ENCODE results near the gene CPEB2. TPM values are rescaled to one million over a fixed set of nuclear protein-coding genes. Genes with fewer than 3 reads are reported as not detected.

Gene CPEB2
- polyA plus RNA-seq, 1 experiment: 10.4 TPM

DNA sequence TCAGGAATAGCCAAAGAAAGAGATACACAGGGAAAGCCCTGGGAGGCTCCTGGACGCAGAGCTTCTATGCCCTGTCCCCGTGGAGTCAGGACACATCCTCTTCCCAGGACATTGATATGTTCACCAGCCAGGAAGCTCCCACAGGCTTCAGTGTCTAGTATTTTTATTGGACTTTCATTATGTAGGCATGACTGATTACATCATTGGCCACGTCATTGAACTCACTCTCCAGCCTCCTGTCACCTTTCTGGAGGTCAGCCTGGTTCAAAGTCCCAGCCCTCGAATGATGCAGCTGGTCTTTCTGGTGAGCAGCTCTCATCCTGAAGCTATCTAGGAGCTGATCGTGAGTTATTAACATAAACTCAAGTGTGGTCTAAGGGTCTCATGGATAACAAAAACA lies 104.1 kb downstream of the CPEB2 start:
- no peak overlapping the region for H3K4me3 ChIP-seq (ENCODE audit: low read depth, low read length)
- TF ChIP-seq, protein P1, sequence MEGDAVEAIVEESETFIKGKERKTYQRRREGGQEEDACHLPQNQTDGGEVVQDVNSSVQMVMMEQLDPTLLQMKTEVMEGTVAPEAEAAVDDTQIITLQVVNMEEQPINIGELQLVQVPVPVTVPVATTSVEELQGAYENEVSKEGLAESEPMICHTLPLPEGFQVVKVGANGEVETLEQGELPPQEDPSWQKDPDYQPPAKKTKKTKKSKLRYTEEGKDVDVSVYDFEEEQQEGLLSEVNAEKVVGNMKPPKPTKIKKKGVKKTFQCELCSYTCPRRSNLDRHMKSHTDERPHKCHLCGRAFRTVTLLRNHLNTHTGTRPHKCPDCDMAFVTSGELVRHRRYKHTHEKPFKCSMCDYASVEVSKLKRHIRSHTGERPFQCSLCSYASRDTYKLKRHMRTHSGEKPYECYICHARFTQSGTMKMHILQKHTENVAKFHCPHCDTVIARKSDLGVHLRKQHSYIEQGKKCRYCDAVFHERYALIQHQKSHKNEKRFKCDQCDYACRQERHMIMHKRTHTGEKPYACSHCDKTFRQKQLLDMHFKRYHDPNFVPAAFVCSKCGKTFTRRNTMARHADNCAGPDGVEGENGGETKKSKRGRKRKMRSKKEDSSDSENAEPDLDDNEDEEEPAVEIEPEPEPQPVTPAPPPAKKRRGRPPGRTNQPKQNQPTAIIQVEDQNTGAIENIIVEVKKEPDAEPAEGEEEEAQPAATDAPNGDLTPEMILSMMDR (IDR thresholded peaks at IDR 0.05; ENCODE audit: low read depth, low read length): no peak
- ChIA-PET POLR2A (no interaction called here), CTCF (interaction anchor here (1.1 kb wide), 1 partner anchor 57 kb away, joined by 3 read pairs; no protein-coding TSS in a partner anchor)
- DNase-seq (ENCODE audit: low read depth, low spot score): no peak
- H3K9me3 ChIP-seq (ENCODE audit: control insufficient read depth, insufficient read depth, low read length): no peaks in the 10 kb centered on the region
- no peak overlapping the region for H3K27ac ChIP-seq (ENCODE audit: low read depth, low read length)
- H3K27me3 ChIP-seq (ENCODE audit: control insufficient read depth, insufficient read depth, low read length): no peaks in the 10 kb centered on the region

DNA sequence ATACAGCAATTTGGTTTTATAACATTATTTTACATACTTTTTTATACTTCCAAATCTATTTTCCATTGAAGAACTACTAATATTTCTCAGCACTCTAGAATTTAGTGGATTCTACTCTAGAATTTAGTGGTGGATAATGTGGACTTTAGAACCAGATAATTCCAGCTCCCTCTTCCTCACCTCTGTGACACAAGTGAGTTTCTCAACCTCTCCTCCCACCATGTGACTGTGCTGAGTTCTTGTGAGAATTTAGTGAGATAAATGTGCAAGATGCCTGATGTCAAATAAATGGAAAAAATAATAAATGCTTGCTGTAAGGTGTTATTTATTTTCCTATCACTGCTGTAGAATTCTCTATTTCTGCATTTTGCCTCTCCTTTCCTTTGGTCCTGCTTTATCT lies 107.3 kb downstream of the CPEB2 start:
- H3K27ac ChIP-seq (ENCODE audit: low read depth, low read length): no peak overlapping the region
- CTCF ChIA-PET: no interaction called here
- TF ChIP-seq, protein P1 (IDR thresholded peaks at IDR 0.05; ENCODE audit: low read depth, low read length): no peak
- no peak for DNase-seq (ENCODE audit: low read depth, low spot score)
- H3K9me3 ChIP-seq (ENCODE audit: control insufficient read depth, insufficient read depth, low read length): no peaks in the 10 kb centered on the region
- H3K4me3 ChIP-seq (ENCODE audit: low read depth, low read length): no peak overlapping the region
- H3K27me3 ChIP-seq (ENCODE audit: control insufficient read depth, insufficient read depth, low read length): no peaks in the 10 kb centered on the region
- POLR2A ChIA-PET: no interaction called here

DNA sequence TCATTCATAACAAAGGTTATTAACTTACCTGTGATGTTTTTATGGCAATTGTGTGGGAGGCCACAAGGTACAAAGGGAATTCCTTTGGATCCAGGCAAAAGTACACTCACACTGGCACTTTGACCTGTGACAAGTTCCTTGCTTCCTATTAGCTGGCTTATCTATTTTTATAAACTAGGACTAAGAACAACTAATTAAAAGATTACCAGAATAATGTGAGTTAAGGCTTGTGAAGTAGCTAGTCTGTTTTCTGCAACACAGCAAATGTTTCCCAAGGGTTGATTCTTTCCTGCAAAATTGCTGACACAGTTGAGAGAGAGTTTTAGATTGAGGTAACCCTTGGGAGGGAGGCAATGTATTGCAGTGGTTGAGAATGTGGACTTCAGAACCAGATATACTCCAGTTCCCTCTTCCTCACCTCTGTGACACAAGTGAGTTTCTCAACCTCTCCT lies 107.9 kb downstream of the CPEB2 start:
- TF ChIP-seq, protein P1 (IDR thresholded peaks at IDR 0.05; ENCODE audit: low read depth, low read length): no peak
- CTCF ChIA-PET: no interaction called here

DNA sequence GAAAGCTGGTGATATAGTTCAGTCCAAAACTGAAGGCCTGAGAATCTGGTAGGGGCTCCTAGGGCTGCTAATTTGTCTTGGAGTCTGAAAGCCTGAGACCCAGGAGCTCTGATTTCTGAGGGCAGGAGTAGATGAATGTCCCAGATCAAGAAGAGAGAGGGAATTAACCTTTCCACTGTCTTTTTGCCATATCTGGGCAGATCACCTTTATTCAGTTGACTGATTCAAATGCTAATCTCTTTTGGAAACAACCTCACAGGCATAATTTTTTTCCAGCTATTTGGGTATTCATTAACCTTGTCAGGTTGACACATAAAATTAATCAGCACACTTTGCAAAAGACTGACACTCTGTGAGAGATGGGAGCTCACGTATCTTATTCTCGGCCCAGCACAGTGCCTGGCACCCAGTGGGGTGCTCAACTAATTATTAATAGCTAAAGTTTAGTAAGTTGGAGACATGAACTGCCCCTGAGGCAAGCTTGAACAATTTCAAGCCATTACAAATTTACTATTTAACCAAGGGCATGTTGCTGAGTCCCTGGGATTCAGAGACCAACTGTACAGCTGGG lies 114.3 kb downstream of the CPEB2 start:
- Histone ChIP-seq H3K4me3 (ENCODE audit: low read depth, low read length) (no peak overlapping the region), H3K27ac (ENCODE audit: low read depth, low read length) (no peak overlapping the region), H3K9me3 (ENCODE audit: control insufficient read depth, insufficient read depth, low read length) (no peaks in the 10 kb centered on the region), H3K27me3 (ENCODE audit: control insufficient read depth, insufficient read depth, low read length) (no peaks in the 10 kb centered on the region)
- TF ChIP-seq, protein P1 (IDR thresholded peaks at IDR 0.05; ENCODE audit: low read depth, low read length): no peak
- DNase-seq (ENCODE audit: low read depth, low spot score): no peak
- POLR2A ChIA-PET: no interaction called here
- CTCF ChIA-PET: interaction anchor here (0.6 kb wide), 1 partner anchor 1141 kb away, joined by 3 read pairs; no protein-coding TSS in a partner anchor

More for the DNA sequence above, 107.9 kb downstream of the CPEB2 start:
- no peak for DNase-seq (ENCODE audit: low read depth, low spot score)
- no peak overlapping the region for H3K4me3 ChIP-seq (ENCODE audit: low read depth, low read length)
- H3K9me3 ChIP-seq (ENCODE audit: control insufficient read depth, insufficient read depth, low read length): no peaks in the 10 kb centered on the region
- no peak overlapping the region for H3K27ac ChIP-seq (ENCODE audit: low read depth, low read length)
- no peaks in the 10 kb centered on the region for H3K27me3 ChIP-seq (ENCODE audit: control insufficient read depth, insufficient read depth, low read length)
- POLR2A ChIA-PET: no interaction called here

GRCh38 chr4:15117270-15117946 lies 115.1 kb downstream of the CPEB2 start:
- Histone ChIP-seq H3K27ac (ENCODE audit: low read depth, low read length) (no peak overlapping the region), H3K4me3 (ENCODE audit: low read depth, low read length) (no peak overlapping the region), H3K27me3 (ENCODE audit: control insufficient read depth, insufficient read depth, low read length) (no peaks in the 10 kb centered on the region), H3K9me3 (ENCODE audit: control insufficient read depth, insufficient read depth, low read length) (no peaks in the 10 kb centered on the region)
- ChIA-PET CTCF (no interaction called here), POLR2A (no interaction called here)
- TF ChIP-seq, protein P1 (IDR thresholded peaks at IDR 0.05; ENCODE audit: low read depth, low read length): no peak
- DNase-seq (ENCODE audit: low read depth, low spot score): no peak

All from AG04450 (cell line).